GM12878 (cell line): Measurements from ENCODE around the gene GLT6D1.

Experiments
- ATF7 ChIP-seq: fragments of 450-650 bp; IDR thresholded peaks from 2 replicates; pipeline ENCODE4 v1.6.1; 2016; ENCODE audit warnings: low read depth, mild to moderate bottlenecking
- BACH1 ChIP-seq: fragments of 450-650 bp; IDR thresholded peaks from 2 replicates; pipeline ENCODE4 v1.6.1; 2017; ENCODE audit warnings: mild to moderate bottlenecking, borderline replicate concordance
- CREM ChIP-seq: IDR thresholded peaks from 2 replicates; pipeline ENCODE4 v1.6.1; 2014; ENCODE audit warnings: antibody characterized with exemption, low read depth
- POLR2A ChIP-seq: IDR thresholded peaks from 2 replicates; pipeline ENCODE4 v1.6.1; 2011; ENCODE audit warnings: low read depth, mild to moderate bottlenecking, low read length
- POLR2AphosphoS2 ChIP-seq: IDR thresholded peaks from 2 replicates; pipeline ENCODE4 v1.6.1; 2011; ENCODE audit warnings: low read depth, mild to moderate bottlenecking, low read length, improper control_type of control experiment, moderate library complexity
- TAF1 ChIP-seq: IDR thresholded peaks from 2 replicates; pipeline ENCODE4 v1.6.1; 2011; ENCODE audit warnings: mild to moderate bottlenecking, low read depth, low read length, borderline replicate concordance
- ZNF274 ChIP-seq: IDR thresholded peaks from one replicate; pipeline ENCODE4 v1.8.0; 2011; ENCODE audit not compliant: insufficient read length, insufficient read depth
- TF ChIP-seq, protein P1 (sequence below), 3 experiments: IDR thresholded peaks in 2 of 3; conservative IDR thresholded peaks in 1 of 3; 2 replicates each; pipeline ENCODE4 v1.5.1; 2011; ENCODE audit warnings: low read depth in 3 of 3, low read length in 3 of 3, mild to moderate bottlenecking in 3 of 3, control low read depth in 2 of 3, moderate library complexity in 2 of 3, inconsistent platforms in 1 of 3, mixed read lengths in 1 of 3; ENCODE audit not compliant: control insufficient read depth in 2 of 3, insufficient read depth in 1 of 3; ENCODE audit errors: extremely low read depth in 1 of 3
- TF ChIP-seq, protein P2 (sequence below): fragments of 450-650 bp; IDR thresholded peaks from 2 replicates; pipeline ENCODE4 v1.6.1; 2017; ENCODE audit warnings: mild to moderate bottlenecking
- TF ChIP-seq, protein P3 (sequence below): fragments of 450-650 bp; IDR thresholded peaks from 2 replicates; pipeline ENCODE4 v1.6.1; 2016; ENCODE audit warnings: mild to moderate bottlenecking
- TF ChIP-seq, protein P4 (sequence below): IDR thresholded peaks from 2 replicates; pipeline ENCODE4 v1.6.1; 2011; ENCODE audit warnings: mild to moderate bottlenecking, low read depth, low read length, moderate library complexity; ENCODE audit not compliant: insufficient replicate concordance

DNA sequence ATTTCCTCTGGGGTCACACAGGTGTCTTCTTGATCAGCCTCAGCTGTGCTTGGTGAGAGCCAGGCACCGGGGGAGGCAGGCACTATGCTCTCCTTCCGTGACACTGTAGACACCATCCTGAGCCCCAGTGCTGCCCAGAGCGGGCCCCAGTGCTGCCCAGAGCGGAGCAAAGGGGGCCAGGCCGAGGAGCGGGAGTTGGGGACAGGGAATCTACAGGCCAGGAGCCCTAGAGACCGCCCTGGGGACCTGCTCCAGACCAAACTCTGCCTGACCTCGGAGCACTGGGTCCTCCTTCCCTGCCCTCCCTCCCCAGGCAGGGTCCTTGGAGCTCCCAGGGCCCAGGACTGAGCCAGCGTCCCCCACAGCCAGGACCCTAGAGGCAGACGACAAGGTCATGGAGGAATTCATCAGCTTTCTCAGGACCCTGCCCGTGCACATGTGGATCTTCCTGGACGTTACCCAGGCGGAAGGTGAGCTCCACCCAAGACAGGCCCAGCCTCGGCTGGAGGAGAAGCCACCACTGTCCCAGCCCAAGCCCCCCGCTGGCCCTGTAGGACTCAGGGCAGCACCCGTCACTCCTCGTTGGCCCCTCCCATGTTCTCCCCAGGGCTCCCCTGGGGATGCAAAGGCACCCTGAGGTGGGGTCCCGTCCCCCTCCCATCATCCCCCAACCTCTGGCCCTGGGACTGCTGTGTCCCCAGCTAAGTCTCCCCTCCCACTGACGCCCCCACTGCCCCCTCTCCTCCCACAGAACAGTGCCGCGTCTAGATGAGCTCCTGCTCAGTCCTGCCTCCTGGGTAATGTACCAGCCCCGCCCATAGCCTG, 47.6 kb downstream of the GLT6D1 start:
- TF ChIP-seq, protein P1, sequence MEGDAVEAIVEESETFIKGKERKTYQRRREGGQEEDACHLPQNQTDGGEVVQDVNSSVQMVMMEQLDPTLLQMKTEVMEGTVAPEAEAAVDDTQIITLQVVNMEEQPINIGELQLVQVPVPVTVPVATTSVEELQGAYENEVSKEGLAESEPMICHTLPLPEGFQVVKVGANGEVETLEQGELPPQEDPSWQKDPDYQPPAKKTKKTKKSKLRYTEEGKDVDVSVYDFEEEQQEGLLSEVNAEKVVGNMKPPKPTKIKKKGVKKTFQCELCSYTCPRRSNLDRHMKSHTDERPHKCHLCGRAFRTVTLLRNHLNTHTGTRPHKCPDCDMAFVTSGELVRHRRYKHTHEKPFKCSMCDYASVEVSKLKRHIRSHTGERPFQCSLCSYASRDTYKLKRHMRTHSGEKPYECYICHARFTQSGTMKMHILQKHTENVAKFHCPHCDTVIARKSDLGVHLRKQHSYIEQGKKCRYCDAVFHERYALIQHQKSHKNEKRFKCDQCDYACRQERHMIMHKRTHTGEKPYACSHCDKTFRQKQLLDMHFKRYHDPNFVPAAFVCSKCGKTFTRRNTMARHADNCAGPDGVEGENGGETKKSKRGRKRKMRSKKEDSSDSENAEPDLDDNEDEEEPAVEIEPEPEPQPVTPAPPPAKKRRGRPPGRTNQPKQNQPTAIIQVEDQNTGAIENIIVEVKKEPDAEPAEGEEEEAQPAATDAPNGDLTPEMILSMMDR (IDR thresholded peaks at IDR 0.05 in 2 of 3, conservative IDR thresholded peaks at IDR 0.05 in 1 of 3; ENCODE audit: control insufficient read depth in 2 of 3, extremely low read depth in 1 of 3, insufficient read depth in 1 of 3, low read depth in 3 of 3, low read length in 3 of 3): no peak
- TF ChIP-seq, protein P2, sequence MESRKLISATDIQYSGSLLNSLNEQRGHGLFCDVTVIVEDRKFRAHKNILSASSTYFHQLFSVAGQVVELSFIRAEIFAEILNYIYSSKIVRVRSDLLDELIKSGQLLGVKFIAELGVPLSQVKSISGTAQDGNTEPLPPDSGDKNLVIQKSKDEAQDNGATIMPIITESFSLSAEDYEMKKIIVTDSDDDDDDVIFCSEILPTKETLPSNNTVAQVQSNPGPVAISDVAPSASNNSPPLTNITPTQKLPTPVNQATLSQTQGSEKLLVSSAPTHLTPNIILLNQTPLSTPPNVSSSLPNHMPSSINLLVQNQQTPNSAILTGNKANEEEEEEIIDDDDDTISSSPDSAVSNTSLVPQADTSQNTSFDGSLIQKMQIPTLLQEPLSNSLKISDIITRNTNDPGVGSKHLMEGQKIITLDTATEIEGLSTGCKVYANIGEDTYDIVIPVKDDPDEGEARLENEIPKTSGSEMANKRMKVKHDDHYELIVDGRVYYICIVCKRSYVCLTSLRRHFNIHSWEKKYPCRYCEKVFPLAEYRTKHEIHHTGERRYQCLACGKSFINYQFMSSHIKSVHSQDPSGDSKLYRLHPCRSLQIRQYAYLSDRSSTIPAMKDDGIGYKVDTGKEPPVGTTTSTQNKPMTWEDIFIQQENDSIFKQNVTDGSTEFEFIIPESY: no peak
- TF ChIP-seq CREM: no peak
- no peak for TF ChIP-seq ATF7
- no peak for TF ChIP-seq TAF1
- no peak for TF ChIP-seq ZNF274
- TF ChIP-seq POLR2A: no peak
- TF ChIP-seq, protein P3, sequence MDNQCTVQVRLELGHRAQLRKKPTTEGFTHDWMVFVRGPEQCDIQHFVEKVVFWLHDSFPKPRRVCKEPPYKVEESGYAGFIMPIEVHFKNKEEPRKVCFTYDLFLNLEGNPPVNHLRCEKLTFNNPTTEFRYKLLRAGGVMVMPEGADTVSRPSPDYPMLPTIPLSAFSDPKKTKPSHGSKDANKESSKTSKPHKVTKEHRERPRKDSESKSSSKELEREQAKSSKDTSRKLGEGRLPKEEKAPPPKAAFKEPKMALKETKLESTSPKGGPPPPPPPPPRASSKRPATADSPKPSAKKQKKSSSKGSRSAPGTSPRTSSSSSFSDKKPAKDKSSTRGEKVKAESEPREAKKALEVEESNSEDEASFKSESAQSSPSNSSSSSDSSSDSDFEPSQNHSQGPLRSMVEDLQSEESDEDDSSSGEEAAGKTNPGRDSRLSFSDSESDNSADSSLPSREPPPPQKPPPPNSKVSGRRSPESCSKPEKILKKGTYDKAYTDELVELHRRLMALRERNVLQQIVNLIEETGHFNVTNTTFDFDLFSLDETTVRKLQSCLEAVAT: no peak
- TF ChIP-seq POLR2AphosphoS2: no peak
- TF ChIP-seq BACH1: no peak
- TF ChIP-seq, protein P4, sequence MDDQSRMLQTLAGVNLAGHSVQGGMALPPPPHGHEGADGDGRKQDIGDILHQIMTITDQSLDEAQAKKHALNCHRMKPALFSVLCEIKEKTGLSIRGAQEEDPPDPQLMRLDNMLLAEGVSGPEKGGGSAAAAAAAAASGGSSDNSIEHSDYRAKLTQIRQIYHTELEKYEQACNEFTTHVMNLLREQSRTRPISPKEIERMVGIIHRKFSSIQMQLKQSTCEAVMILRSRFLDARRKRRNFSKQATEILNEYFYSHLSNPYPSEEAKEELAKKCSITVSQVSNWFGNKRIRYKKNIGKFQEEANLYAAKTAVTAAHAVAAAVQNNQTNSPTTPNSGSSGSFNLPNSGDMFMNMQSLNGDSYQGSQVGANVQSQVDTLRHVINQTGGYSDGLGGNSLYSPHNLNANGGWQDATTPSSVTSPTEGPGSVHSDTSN: no peak
